Measurements from ENCODE around the gene RANBP17. TPM values are rescaled to one million over a fixed set of nuclear protein-coding genes. Genes with fewer than 3 reads are reported as not detected.

The RANBP17 gene
- total RNA-seq, 4 donors from 2014 or later, result 10.2 to 13.8 (median 10.9) TPM

DNA sequence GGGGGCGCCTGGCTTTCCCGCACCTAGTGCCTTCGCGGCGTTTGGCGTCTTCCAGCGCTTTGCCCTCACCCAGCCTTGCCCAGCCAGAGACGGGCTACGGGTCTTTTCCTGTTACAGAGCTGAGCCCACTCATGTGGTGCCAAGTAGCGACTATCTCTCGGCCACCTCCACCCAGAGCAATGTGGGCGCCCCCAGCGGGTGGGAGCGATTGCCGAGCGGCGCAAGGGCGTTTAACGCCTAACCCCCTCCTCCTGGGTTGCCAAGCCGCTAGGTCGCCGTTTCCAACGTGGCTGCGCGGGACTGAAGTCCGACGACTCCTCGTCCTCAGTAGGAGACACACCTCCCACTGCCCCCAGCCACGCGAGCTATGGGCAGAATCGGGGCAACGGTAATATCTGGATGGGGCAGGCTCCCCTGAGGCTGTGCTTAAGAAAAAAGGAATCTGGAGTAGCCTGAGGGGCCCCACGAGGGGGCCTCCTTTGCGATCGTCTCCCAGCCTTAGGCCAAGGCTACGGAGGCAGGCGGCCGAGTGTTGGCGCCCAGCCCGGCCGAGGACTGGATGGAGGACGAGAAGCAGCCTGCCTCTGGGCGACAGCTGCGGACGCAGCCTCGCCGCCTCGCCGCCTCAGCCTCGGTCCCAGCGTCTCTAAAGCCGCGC, 453.0 kb downstream of the RANBP17 start:
- in situ Hi-C loops (cut with MboI; ENCODE audit: low pct_ligation_motif_present in 1 of 4, low pct_unique_long_range_greater_than_20kb in 1 of 4, low sequenced_read_pairs in 3 of 4), result no loop called here
- Histone ChIP-seq H3K4me1 (peaks cover 5 to 64% (median 44%) of the 10 kb centered on the region in 4 donors), H3K27me3 (peaks cover 100% of the 10 kb centered on the region), H3K4me3 (peak overlapping the region in 1 of 4 donors; percentile 24), H3K36me3 (no peaks in the 10 kb centered on the region), H3K9me3 (no peaks in the 10 kb centered on the region), H3K27ac (no peak overlapping the region)
- intact Hi-C loops (cut with DNase I; ENCODE audit: low total_unique reads), result no loop called here
- no peak for DNase-seq
- 17% methylated on average over 52 of the region's 53 CpGs; no CpG with 5 or more reads in 1 of the 2 donors for WGBS, 2 donors (ENCODE audit: low coverage in 1 of 2)
- TF ChIP-seq EP300 (IDR thresholded peaks at IDR 0.05; ENCODE audit: low read depth), result no peak
- TF ChIP-seq, protein P1, sequence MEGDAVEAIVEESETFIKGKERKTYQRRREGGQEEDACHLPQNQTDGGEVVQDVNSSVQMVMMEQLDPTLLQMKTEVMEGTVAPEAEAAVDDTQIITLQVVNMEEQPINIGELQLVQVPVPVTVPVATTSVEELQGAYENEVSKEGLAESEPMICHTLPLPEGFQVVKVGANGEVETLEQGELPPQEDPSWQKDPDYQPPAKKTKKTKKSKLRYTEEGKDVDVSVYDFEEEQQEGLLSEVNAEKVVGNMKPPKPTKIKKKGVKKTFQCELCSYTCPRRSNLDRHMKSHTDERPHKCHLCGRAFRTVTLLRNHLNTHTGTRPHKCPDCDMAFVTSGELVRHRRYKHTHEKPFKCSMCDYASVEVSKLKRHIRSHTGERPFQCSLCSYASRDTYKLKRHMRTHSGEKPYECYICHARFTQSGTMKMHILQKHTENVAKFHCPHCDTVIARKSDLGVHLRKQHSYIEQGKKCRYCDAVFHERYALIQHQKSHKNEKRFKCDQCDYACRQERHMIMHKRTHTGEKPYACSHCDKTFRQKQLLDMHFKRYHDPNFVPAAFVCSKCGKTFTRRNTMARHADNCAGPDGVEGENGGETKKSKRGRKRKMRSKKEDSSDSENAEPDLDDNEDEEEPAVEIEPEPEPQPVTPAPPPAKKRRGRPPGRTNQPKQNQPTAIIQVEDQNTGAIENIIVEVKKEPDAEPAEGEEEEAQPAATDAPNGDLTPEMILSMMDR (IDR thresholded peaks at IDR 0.05), result no peak
- TF ChIP-seq POLR2AphosphoS5 (IDR thresholded peaks at IDR 0.05), result no peak
- TF ChIP-seq POLR2A (IDR thresholded peaks at IDR 0.05), result no peak

DNA sequence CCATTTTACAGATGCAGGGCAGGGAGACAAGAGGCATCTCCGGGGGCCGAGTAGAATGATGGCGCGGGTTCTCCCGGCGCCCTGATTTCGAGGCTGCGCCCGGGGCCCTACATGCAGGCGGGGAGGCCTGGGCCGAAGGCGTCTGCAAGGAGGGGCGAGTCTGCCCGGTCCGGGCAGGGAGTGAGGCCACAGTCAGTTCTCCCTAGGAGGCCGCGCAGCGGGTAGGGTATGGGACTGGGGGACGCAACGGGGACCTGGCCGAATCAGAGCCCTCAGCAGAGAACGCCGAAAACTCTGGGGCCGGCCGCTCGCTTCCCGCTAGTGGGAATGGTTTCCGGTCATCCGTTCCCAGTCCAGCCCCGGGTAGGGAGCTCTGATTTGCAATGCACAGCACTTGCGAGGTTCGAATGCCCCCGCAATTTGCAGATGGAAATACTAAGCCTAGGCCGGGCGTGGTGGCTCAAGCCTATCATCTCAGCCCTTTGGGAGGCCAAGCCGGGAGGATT, 453.6 kb downstream of the RANBP17 start:
- H3K9me3 ChIP-seq, result no peaks in the 10 kb centered on the region
- H3K27me3 ChIP-seq, result peaks cover 100% of the 10 kb centered on the region
- H3K27ac ChIP-seq, result no peak overlapping the region
- TF ChIP-seq POLR2A (IDR thresholded peaks at IDR 0.05) (no peak), EP300 (IDR thresholded peaks at IDR 0.05; ENCODE audit: low read depth) (no peak), POLR2AphosphoS5 (IDR thresholded peaks at IDR 0.05) (no peak)
- TF ChIP-seq, protein P1 (IDR thresholded peaks at IDR 0.05), result no peak
- intact Hi-C loops (cut with DNase I; ENCODE audit: low total_unique reads), result no loop called here
- in situ Hi-C loops (cut with MboI; ENCODE audit: low pct_ligation_motif_present in 1 of 4, low pct_unique_long_range_greater_than_20kb in 1 of 4, low sequenced_read_pairs in 3 of 4), result no loop called here
- H3K4me3 ChIP-seq, result peak overlapping the region in 1 of 4 donors; percentile 24
- 10 to 17% methylated on average over 3 to 29 of the region's 36 CpGs for WGBS, 2 donors (ENCODE audit: low coverage in 1 of 2)
- no peak for DNase-seq
- peaks cover 5 to 58% (median 42%) of the 10 kb centered on the region in 4 donors for H3K4me1 ChIP-seq
- H3K36me3 ChIP-seq, result no peaks in the 10 kb centered on the region

DNA sequence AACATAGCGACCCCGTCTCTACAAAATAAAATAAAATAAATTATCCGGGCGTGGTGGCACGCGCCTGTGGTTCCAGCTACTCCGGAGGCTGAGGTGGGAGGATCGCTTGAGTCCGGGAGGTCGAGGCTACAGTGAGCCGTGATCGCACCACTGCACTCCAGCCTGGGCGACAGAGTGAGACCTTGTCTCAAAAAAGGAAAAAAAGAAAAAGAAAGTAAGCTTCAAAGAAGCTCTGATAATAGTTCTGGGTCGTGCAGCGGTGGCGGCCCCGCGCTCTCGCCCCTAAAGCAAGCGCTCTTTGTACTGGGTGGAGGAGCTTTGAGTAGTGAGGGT, 454.1 kb downstream of the RANBP17 start:
- no peak overlapping the region for H3K27ac ChIP-seq
- in situ Hi-C loops (cut with MboI; ENCODE audit: low pct_ligation_motif_present in 1 of 4, low pct_unique_long_range_greater_than_20kb in 1 of 4, low sequenced_read_pairs in 3 of 4) (no loop called here), intact Hi-C loops (cut with DNase I; ENCODE audit: low total_unique reads) (no loop called here)
- H3K4me1 ChIP-seq, result peaks cover 5 to 54% (median 38%) of the 10 kb centered on the region in 4 donors
- no peaks in the 10 kb centered on the region for H3K36me3 ChIP-seq
- TF ChIP-seq POLR2A (IDR thresholded peaks at IDR 0.05) (no peak), EP300 (IDR thresholded peaks at IDR 0.05; ENCODE audit: low read depth) (no peak), POLR2AphosphoS5 (IDR thresholded peaks at IDR 0.05) (no peak)
- TF ChIP-seq, protein P1 (IDR thresholded peaks at IDR 0.05), result no peak
- H3K4me3 ChIP-seq, result peak overlapping the region in 1 of 4 donors; percentile 24
- H3K9me3 ChIP-seq, result no peaks in the 10 kb centered on the region
- H3K27me3 ChIP-seq, result peaks cover 100% of the 10 kb centered on the region
- DNase-seq, result no peak
- WGBS, 2 donors (ENCODE audit: low coverage in 1 of 2), result 8 to 27% methylated on average over 13 to 20 of the region's 20 CpGs

DNA sequence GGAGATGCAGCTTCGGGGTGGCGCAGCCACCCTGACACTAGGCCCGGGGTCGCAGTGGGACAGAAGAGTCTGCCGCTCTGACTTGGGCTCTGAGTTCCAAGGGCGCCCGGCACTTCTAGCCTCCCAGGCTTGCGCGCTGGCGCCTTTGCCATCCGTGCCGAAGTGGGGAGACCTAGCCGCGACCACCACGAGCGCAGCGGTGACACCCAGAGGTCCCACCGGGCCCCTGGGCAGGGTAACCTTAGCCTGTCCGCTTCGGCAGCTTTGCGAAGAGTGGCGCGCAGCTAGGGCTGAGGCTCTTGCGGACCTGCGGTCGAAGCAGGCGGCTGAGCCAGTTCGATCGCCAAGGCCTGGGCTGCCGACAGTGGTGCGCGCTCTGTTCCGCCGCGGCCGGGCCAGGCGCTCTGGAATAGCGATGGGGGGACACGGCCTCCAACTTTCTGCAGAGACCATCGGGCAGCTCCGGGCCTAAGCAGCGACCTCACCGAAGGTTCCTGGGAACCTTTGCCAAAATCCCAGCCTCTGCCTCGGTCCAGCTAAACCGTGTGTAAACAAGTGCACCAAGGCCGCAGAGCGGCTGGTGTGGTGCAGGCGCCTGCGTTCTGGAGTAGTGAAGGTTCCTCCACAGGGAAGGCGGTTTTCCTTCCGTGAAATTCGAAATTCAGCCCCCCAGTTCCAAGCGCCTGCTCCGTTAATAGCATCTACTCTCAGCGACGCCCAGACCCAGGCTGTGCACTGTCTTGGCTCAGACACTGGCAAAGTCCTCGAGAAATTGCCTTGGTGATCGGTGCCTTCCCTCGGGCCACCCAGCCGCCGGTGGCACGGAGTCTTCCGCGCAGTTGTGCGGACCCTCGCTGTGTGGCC, 454.7 kb downstream of the RANBP17 start:
- H3K36me3 ChIP-seq, result no peaks in the 10 kb centered on the region
- H3K4me1 ChIP-seq, result peaks cover 5 to 48% (median 32%) of the 10 kb centered on the region in 4 donors
- peak overlapping the region in 1 of 4 donors; percentile 24 for H3K4me3 ChIP-seq
- 14% methylated on average over 42 of the region's 66 CpGs; no CpG with 5 or more reads in 1 of the 2 donors for WGBS, 2 donors (ENCODE audit: low coverage in 1 of 2)
- in situ Hi-C loops (cut with MboI; ENCODE audit: low pct_ligation_motif_present in 1 of 4, low pct_unique_long_range_greater_than_20kb in 1 of 4, low sequenced_read_pairs in 3 of 4) (no loop called here), intact Hi-C loops (cut with DNase I; ENCODE audit: low total_unique reads) (no loop called here)
- no peaks in the 10 kb centered on the region for H3K9me3 ChIP-seq
- TF ChIP-seq EP300 (IDR thresholded peaks at IDR 0.05; ENCODE audit: low read depth) (no peak), POLR2A (IDR thresholded peaks at IDR 0.05) (no peak), POLR2AphosphoS5 (IDR thresholded peaks at IDR 0.05) (no peak)
- TF ChIP-seq, protein P1 (IDR thresholded peaks at IDR 0.05), result no peak
- no peak for DNase-seq
- H3K27ac ChIP-seq, result no peak overlapping the region
- peaks cover 100% of the 10 kb centered on the region for H3K27me3 ChIP-seq
